Hepatocyte (in vitro differentiated cells): ENCODE results near the gene ZFHX2. TPM values are rescaled to one million over a fixed set of nuclear protein-coding genes. Genes with fewer than 3 reads are reported as not detected.
A peak's percentile ranks its signal among the peaks of the same experiment; 100 is the strongest.

Experiments
- DNase-seq: peaks from one replicate; pipeline ENCODE4 v3.0.0-alpha.2; 2016; ENCODE audit warnings: low spot score
- H2AFZ ChIP-seq: fragments of 200-600 bp; sonication (generic); 2 replicates; pipeline ENCODE4 v1.6.0; 2016; ENCODE audit warnings: antibody characterized with exemption, mild to moderate bottlenecking
- H3K27ac ChIP-seq: fragments of 200-600 bp; sonication (generic); 2 replicates; pipeline ENCODE4 v1.5.1; 2016; ENCODE audit warnings: mild to moderate bottlenecking
- H3K27me3 ChIP-seq: fragments of 200-600 bp; sonication (generic); 2 replicates; pipeline ENCODE4 v1.6.1; 2016
- H3K36me3 ChIP-seq: fragments of 200-600 bp; sonication (generic); replicated peaks from 2 replicates; pipeline ENCODE4 v1.5.1; 2016; ENCODE audit warnings: low read depth; ENCODE audit not compliant: insufficient read depth
- H3K4me1 ChIP-seq: fragments of 200-600 bp; sonication (generic); 2 replicates; pipeline ENCODE4 v1.5.1; 2016; ENCODE audit warnings: mild to moderate bottlenecking, moderate library complexity; ENCODE audit not compliant: insufficient read depth
- H3K4me2 ChIP-seq: fragments of 200-600 bp; sonication (generic); 2 replicates; pipeline ENCODE4 v1.6.0; 2016
- H3K4me3 ChIP-seq: fragments of 200-600 bp; sonication (generic); 2 replicates; pipeline ENCODE4 v1.5.1; 2016; ENCODE audit warnings: mild to moderate bottlenecking
- H3K79me2 ChIP-seq: fragments of 200-600 bp; sonication (generic); 2 replicates; pipeline ENCODE4 v1.6.0; 2017; ENCODE audit warnings: mild to moderate bottlenecking
- H3K9me2 ChIP-seq: fragments of 200-600 bp; sonication (generic); replicated peaks from 2 replicates; pipeline ENCODE4 v1.6.0; 2017; ENCODE audit warnings: mild to moderate bottlenecking; ENCODE audit not compliant: insufficient read depth
- H3K9me3 ChIP-seq: fragments of 200-600 bp; sonication (generic); 2 replicates; pipeline ENCODE4 v1.5.1; 2016; ENCODE audit warnings: low read depth, mild to moderate bottlenecking
- H4K20me1 ChIP-seq: fragments of 200-600 bp; sonication (generic); 2 replicates; pipeline ENCODE4 v1.6.0; 2016; ENCODE audit warnings: mild to moderate bottlenecking; ENCODE audit not compliant: insufficient read depth, poor library complexity, severe bottlenecking
- EZH2 ChIP-seq: fragments of 200-600 bp; sonication (generic); IDR thresholded peaks from 2 replicates; pipeline ENCODE4 v1.6.1; 2016; ENCODE audit warnings: antibody characterized with exemption, mild to moderate bottlenecking, borderline replicate concordance
- EZH2phosphoT487 ChIP-seq: fragments of 200-600 bp; sonication (generic); IDR thresholded peaks from one replicate; pipeline ENCODE4 v1.6.1; 2018; ENCODE audit warnings: antibody characterized with exemption, mild to moderate bottlenecking, low read depth, moderate library complexity; ENCODE audit not compliant: unreplicated experiment, severe bottlenecking
- WGBS: methylation state at CpG from one replicate; pipeline ENCODE4 v1.1.6; 2016; ENCODE audit warnings: low lambda C conversion rate; ENCODE audit errors: missing lambda C conversion rate; 5-methylcytosine and 5-hydroxymethylcytosine counted together
- polyA plus RNA-seq: library from polyadenylated mRNA; unstranded; fragments of >200 nt; fragmentation: Nextera tagmentation; extraction: Ambion mirVana; gene quantifications from 2 replicates; pipeline ENCODE4 v1.2.1, GENCODE V29; 2016
- total RNA-seq: library from RNA; depleted of rRNA; stranded (reverse); fragments of >200 nt; gene quantifications from 2 replicates; pipeline ENCODE4 v1.2.3, GENCODE V29; 2014
- TF ChIP-seq, protein P1 (sequence below): fragments of 200-600 bp; sonication (generic); IDR thresholded peaks from 2 replicates; pipeline ENCODE4 v1.5.1; 2016; ENCODE audit warnings: antibody characterized with exemption, mild to moderate bottlenecking; ENCODE audit not compliant: poor library complexity

The ZFHX2 gene
- total and polyA plus RNA-seq, 2 experiments from 2014 or later: 1.4 to 1.5 TPM

DNA sequence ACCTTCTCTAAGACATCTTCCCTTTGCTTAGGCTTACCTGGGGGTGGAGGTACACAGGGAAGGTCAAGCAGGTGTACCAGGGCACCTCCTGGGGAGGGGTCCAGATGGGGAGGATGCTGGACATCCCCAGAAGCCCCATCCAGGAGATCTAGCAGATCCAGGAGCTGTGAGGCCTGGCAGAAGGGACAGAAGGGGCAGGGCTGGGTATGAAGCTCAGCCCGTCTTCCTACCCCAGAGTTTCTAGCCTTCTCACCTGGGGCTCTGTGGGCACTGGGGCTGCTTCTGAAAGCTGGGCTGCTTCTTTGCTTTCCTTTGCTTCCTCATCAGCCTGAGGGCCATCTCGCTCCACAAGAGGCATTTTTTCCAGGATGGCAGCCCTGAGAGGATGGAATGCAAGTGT is 9.7 kb upstream of the ZFHX2 start:
- Histone ChIP-seq H3K9me3 (no peaks in the 10 kb centered on the region), H3K4me1 (peaks cover 9% of the 10 kb centered on the region), H4K20me1 (no peaks in the 10 kb centered on the region), H3K9me2 (no peaks in the 10 kb centered on the region), H3K79me2 (peaks cover 21% of the 10 kb centered on the region), H3K4me2 (no peak overlapping the region), H3K27ac (no peak overlapping the region), H3K27me3 (no peaks in the 10 kb centered on the region), H2AFZ (no peak overlapping the region), H3K36me3 (no peaks in the 10 kb centered on the region), H3K4me3 (no peak overlapping the region)
- WGBS: 85% methylated on average over 2 of the region's 2 CpGs
- no peak for DNase-seq
- TF ChIP-seq, protein P1, sequence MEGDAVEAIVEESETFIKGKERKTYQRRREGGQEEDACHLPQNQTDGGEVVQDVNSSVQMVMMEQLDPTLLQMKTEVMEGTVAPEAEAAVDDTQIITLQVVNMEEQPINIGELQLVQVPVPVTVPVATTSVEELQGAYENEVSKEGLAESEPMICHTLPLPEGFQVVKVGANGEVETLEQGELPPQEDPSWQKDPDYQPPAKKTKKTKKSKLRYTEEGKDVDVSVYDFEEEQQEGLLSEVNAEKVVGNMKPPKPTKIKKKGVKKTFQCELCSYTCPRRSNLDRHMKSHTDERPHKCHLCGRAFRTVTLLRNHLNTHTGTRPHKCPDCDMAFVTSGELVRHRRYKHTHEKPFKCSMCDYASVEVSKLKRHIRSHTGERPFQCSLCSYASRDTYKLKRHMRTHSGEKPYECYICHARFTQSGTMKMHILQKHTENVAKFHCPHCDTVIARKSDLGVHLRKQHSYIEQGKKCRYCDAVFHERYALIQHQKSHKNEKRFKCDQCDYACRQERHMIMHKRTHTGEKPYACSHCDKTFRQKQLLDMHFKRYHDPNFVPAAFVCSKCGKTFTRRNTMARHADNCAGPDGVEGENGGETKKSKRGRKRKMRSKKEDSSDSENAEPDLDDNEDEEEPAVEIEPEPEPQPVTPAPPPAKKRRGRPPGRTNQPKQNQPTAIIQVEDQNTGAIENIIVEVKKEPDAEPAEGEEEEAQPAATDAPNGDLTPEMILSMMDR: no peak
- TF ChIP-seq EZH2: no peak
- no peak for TF ChIP-seq EZH2phosphoT487

DNA sequence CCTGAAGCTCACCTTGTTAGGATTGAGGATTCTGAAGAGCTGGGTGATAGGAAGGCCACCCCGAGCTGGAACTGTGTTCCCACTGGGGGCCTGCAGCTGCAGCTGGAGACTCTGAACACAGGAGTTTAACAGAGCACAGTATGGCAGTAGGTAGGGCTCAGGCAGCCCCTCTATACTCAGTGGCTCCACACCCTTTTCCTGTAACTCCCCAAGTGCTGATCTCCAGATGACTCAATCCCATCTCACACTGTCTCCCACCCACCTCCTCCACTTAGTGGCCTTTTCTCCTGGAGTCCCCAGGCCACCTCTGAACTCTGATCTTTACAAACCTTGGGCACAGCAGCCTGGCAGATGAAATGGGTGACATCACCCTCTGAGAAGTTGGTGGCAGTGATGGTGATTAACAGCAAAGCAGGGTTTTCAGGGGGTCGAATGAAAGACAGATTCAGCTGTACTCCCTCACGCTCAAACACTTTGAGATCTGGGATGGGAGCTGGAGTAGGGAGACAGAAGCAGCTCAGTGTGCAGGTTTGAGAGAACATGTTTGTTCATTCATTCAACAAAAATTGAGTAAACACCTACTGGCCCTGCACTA is 8.5 kb upstream of the ZFHX2 start:
- peaks cover 14% of the 10 kb centered on the region for H3K4me1 ChIP-seq
- no peak overlapping the region for H3K4me2 ChIP-seq
- no peaks in the 10 kb centered on the region for H3K27me3 ChIP-seq
- H2AFZ ChIP-seq: no peak overlapping the region
- H4K20me1 ChIP-seq: no peaks in the 10 kb centered on the region
- no peaks in the 10 kb centered on the region for H3K9me3 ChIP-seq
- DNase-seq: no peak
- TF ChIP-seq EZH2 (no peak), EZH2phosphoT487 (no peak)
- no peaks in the 10 kb centered on the region for H3K36me3 ChIP-seq
- H3K4me3 ChIP-seq: no peak overlapping the region
- peaks cover 17% of the 10 kb centered on the region for H3K79me2 ChIP-seq
- WGBS: 86% methylated on average over 3 of the region's 3 CpGs
- H3K27ac ChIP-seq: no peak overlapping the region
- H3K9me2 ChIP-seq: no peaks in the 10 kb centered on the region

DNA sequence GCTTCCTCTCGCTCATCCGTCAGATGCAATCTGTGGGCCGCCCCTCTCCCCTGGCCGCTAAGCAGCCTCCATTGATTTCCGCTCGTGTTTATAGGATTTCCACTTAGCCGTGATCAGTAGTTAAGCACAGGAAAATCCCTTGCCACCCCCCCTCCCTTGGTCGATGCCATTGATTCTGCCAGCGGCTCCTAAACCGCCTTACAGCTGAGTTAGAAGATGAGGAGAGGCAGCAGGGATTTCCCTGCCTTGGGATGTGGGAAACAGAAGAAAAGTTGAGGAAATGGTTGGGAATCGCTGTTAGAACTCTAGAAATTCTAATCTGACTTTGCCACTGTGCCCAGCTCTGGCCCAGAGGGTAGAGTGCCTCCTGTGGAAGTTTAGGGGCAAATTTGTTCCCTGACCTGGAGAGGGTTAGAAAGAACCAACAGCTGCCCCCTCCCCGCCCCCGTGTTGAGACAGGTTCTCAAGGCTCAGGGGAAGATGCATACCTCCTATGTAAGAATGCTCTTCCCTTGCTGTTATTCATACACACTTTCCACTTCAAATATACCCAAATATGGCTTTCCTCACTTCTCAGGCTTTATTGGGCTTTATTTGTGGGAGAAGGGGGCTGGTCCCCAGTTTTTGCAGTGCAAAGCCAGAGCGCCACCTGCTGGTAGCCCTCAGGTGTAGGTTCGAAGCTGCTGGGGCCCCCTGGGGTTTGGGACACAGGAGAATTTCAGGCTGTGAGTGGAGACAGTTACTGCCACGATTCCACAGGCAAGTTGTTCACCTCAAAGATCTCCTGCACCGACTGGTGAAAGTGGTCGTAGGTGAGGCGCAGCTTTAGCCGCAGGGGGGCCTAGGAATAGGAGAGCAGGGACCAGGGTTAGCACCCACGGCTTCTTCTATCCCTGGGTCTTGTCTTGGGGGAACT is 7.7 kb upstream of the ZFHX2 start:
- H3K79me2 ChIP-seq: peaks cover 17% of the 10 kb centered on the region
- no peaks in the 10 kb centered on the region for H3K36me3 ChIP-seq
- DNase-seq: peak; percentile 79
- no peaks in the 10 kb centered on the region for H3K27me3 ChIP-seq
- H3K9me2 ChIP-seq: no peaks in the 10 kb centered on the region
- H3K4me2 ChIP-seq: no peak overlapping the region
- no peak overlapping the region for H2AFZ ChIP-seq
- H3K9me3 ChIP-seq: no peaks in the 10 kb centered on the region
- H3K4me1 ChIP-seq: peaks cover 14% of the 10 kb centered on the region
- no peak overlapping the region for H3K4me3 ChIP-seq
- H4K20me1 ChIP-seq: no peaks in the 10 kb centered on the region
- H3K27ac ChIP-seq: peak overlapping the region; percentile 93
- TF ChIP-seq, protein P1: peak; percentile 80
- TF ChIP-seq EZH2phosphoT487: no peak
- no peak for TF ChIP-seq EZH2
- WGBS: 74% methylated on average over 21 of the region's 21 CpGs
